Adrenal gland (tissue), 5 donors: Measurements from ENCODE around the gene MYMX.

Source experiments
- POLR2A ChIP-seq, 2 donors: fragments of 450-650 bp; IDR thresholded peaks; one replicate each; pipeline ENCODE4 v1.6.1; 2017; ENCODE audit warnings: antibody characterized with exemption in 2 of 2, mild to moderate bottlenecking in 2 of 2, moderate library complexity in 1 of 2
- TF ChIP-seq, protein P1 (sequence below), 6 experiments: fragments of 450-650 bp in 4 of 6; fragments of 200-600 bp in 2 of 6; sonication (generic) in 1 of 6; IDR thresholded peaks; 1 replicate in 5 of 6; 2 replicates in 1 of 6; pipeline versions ENCODE4 v1.5.1 to v1.8.0; 2016 to 2021; ENCODE audit warnings: antibody characterized with exemption in 6 of 6, mild to moderate bottlenecking in 2 of 6, moderate library complexity in 1 of 6
- donor health status: DM: no; HTN: no; CAD: no.

DNA sequence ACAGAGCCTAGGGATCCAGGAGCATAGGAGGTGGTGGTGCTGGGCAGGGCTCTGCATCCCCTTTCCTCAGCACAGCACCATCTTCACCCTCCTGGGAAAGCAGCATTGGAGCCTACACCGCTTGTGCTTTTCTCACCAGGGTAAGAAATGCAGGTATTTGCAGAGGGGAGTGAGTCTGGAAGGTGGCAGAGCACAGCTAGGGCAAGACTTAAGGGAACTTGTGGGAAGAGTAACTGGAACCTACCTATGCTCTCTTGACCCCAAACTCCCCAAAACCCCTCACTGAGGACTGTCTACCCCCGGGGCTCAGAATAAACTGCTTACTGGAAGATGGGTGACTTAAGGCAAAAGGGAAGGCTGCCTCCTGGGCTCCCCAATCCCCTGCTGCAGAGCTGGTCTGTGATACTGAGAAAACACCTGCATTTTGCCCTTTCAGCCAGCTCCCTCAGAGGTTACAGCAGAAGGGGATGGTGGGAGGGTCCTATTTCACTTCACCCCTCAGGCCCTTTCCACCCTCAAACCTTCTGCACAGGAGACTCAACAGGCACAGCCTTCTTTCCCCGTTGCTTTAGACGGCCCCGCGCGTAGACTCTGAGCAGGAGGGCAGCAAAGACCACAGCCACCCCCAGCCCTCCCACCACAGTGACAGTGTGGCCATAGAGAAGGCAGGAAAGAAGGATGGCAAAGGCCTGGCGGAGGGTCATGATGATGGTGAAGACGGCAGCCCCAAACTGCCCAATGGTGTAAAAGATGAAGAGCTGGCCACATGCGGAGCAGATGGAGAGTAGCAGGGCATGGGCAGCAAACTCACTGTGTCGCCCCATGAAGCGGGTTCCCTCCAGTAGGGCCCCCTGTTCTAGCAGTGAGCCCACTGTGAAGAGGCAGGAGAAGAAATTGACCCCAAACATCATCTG is 37.7 kb downstream of the MYMX start:
- TF ChIP-seq, protein P1, sequence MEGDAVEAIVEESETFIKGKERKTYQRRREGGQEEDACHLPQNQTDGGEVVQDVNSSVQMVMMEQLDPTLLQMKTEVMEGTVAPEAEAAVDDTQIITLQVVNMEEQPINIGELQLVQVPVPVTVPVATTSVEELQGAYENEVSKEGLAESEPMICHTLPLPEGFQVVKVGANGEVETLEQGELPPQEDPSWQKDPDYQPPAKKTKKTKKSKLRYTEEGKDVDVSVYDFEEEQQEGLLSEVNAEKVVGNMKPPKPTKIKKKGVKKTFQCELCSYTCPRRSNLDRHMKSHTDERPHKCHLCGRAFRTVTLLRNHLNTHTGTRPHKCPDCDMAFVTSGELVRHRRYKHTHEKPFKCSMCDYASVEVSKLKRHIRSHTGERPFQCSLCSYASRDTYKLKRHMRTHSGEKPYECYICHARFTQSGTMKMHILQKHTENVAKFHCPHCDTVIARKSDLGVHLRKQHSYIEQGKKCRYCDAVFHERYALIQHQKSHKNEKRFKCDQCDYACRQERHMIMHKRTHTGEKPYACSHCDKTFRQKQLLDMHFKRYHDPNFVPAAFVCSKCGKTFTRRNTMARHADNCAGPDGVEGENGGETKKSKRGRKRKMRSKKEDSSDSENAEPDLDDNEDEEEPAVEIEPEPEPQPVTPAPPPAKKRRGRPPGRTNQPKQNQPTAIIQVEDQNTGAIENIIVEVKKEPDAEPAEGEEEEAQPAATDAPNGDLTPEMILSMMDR (IDR thresholded peaks at IDR 0.05), result no peak
- TF ChIP-seq POLR2A (IDR thresholded peaks at IDR 0.05), result no peak
